ENCODE data around the gene FIGNL1.

DNA sequence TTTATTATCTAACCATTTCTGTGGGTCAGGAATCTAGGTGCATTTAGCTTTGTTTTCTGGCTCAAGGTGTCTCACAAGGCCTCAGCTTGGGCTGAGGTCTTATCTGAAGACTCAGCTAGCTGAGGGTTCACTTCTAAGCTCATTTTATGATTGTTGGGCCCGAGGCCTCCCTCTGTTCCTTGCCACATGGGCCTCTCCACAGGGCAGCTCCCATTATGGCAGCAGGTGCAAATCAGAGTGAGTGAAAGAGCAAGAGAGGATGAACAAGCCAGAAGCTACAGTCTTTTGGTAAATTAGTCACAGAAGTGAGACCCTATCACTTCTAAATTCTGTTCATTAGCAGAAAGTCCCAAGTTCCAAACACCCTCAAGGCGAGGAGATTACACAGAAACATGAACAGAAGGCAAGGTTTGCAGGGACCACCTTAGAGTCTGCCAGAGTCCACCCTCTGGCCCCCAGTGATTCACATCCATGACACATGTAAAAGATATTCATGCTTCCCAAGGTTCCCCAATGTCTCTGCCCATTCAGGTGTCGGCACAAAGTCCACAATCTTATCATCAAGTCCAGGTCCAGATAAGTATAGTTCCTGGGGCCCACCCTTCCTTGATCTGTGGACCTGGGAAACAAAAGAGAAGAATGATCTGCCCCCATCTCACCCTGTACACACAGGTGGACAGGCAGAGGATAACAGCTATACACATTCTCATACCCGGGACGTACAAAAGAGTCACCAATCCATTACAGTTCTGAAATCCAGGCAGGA, 23.7 kb downstream of the FIGNL1 start:
- TF ChIP-seq, protein P1, sequence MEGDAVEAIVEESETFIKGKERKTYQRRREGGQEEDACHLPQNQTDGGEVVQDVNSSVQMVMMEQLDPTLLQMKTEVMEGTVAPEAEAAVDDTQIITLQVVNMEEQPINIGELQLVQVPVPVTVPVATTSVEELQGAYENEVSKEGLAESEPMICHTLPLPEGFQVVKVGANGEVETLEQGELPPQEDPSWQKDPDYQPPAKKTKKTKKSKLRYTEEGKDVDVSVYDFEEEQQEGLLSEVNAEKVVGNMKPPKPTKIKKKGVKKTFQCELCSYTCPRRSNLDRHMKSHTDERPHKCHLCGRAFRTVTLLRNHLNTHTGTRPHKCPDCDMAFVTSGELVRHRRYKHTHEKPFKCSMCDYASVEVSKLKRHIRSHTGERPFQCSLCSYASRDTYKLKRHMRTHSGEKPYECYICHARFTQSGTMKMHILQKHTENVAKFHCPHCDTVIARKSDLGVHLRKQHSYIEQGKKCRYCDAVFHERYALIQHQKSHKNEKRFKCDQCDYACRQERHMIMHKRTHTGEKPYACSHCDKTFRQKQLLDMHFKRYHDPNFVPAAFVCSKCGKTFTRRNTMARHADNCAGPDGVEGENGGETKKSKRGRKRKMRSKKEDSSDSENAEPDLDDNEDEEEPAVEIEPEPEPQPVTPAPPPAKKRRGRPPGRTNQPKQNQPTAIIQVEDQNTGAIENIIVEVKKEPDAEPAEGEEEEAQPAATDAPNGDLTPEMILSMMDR (IDR thresholded peaks at IDR 0.05; ENCODE audit: extremely low read depth in 1 of 2, insufficient read depth in 1 of 2, low read depth in 1 of 2, low read length in 2 of 2), result no peak
- TF ChIP-seq POLR2AphosphoS5 (IDR thresholded peaks at IDR 0.05; ENCODE audit: insufficient read depth, low read depth, low read length), result no peak

All from endothelial cell of umbilical vein (primary cell).